Endodermal cell (in vitro differentiated cells): ENCODE results near the gene POLR3G. TPM values are rescaled to one million over a fixed set of nuclear protein-coding genes. Genes with fewer than 3 reads are reported as not detected.

ENCODE experiments used
- DNase-seq: peaks from one replicate; pipeline ENCODE4 v3.0.0-alpha.2; 2017
- H3K27ac ChIP-seq: 2 replicates; pipeline ENCODE4 v1.5.1; 2013; ENCODE audit warnings: mild to moderate bottlenecking, low read depth, low read length, moderate library complexity
- H3K27me3 ChIP-seq: 2 replicates; pipeline ENCODE4 v1.6.1; 2013; ENCODE audit warnings: mild to moderate bottlenecking, low read length, moderate library complexity; ENCODE audit not compliant: insufficient read depth, control insufficient read depth, poor library complexity, severe bottlenecking
- H3K36me3 ChIP-seq: 2 replicates; pipeline ENCODE4 v1.7.0; 2013; ENCODE audit warnings: mild to moderate bottlenecking, low read length, moderate library complexity; ENCODE audit not compliant: control insufficient read depth, insufficient read depth
- H3K4me1 ChIP-seq: one replicate; pipeline ENCODE4 v1.7.0; 2013; ENCODE audit warnings: low read length; ENCODE audit not compliant: control insufficient read depth, insufficient read depth
- H3K4me3 ChIP-seq: 2 replicates; pipeline ENCODE4 v1.5.1; 2013; ENCODE audit warnings: mild to moderate bottlenecking, low read length, moderate library complexity
- H3K9ac ChIP-seq: 2 replicates; pipeline ENCODE4 v1.6.1; 2013; ENCODE audit warnings: mild to moderate bottlenecking, low read length, moderate library complexity; ENCODE audit not compliant: poor library complexity, severe bottlenecking; ENCODE audit errors: extremely low read depth
- H3K9me3 ChIP-seq: 2 replicates; pipeline ENCODE4 v1.6.1; 2013; ENCODE audit warnings: mild to moderate bottlenecking, low read length, moderate library complexity; ENCODE audit not compliant: control insufficient read depth
- H3K27ac Mint-ChIP-seq: 2 replicates; pipeline ENCODE4 v1.8.0; 2020; ENCODE audit warnings: mixed read lengths
- H3K27me3 Mint-ChIP-seq: 2 replicates; pipeline ENCODE4 v1.8.0; 2021; ENCODE audit warnings: mild to moderate bottlenecking, mixed read lengths; ENCODE audit not compliant: insufficient read depth
- H3K36me3 Mint-ChIP-seq: 2 replicates; pipeline ENCODE4 v1.8.0; 2020; ENCODE audit warnings: low read depth, mixed read lengths
- H3K4me1 Mint-ChIP-seq: 2 replicates; pipeline ENCODE4 v1.8.0; 2020; ENCODE audit warnings: mixed read lengths
- H3K4me3 Mint-ChIP-seq: 2 replicates; pipeline ENCODE4 v1.8.0; 2020; ENCODE audit warnings: mild to moderate bottlenecking, moderate library complexity, mixed read lengths
- H3K9me3 Mint-ChIP-seq: 2 replicates; pipeline ENCODE4 v1.8.0; 2020; ENCODE audit warnings: mild to moderate bottlenecking, mixed read lengths
- WGBS, 2 experiments: methylation state at CpG; one replicate each; pipeline versions ENCODE4 v1.1.5 to v1.1.7; 2013; ENCODE audit warnings: missing lambda C conversion rate in 2 of 2, mixed read lengths in 1 of 2; ENCODE audit not compliant: insufficient coverage in 1 of 2, insufficient read length in 1 of 2; 5-methylcytosine and 5-hydroxymethylcytosine counted together
- total RNA-seq, 2 donors: library from RNA; stranded (reverse); fragmentation: NEBNext Ultra II Directional in 1 of 2; extraction: Animal tissue kit (Norgen Biotek cat#: 25700) in 1 of 2; gene quantifications; 2 replicates in 1 of 2; 3 replicates in 1 of 2; pipeline ENCODE4 v1.2.1, GENCODE V29; 2021
- TF ChIP-seq, protein P1 (sequence below): fragments of 200-600 bp; sonication (generic); conservative IDR thresholded peaks from 2 replicates; pipeline ENCODE4 v1.5.0; 2021; ENCODE audit warnings: antibody characterized with exemption, mild to moderate bottlenecking

The POLR3G gene
- total RNA-seq, 2 donors from 2014 or later = 6.3 to 16.4 TPM

DNA sequence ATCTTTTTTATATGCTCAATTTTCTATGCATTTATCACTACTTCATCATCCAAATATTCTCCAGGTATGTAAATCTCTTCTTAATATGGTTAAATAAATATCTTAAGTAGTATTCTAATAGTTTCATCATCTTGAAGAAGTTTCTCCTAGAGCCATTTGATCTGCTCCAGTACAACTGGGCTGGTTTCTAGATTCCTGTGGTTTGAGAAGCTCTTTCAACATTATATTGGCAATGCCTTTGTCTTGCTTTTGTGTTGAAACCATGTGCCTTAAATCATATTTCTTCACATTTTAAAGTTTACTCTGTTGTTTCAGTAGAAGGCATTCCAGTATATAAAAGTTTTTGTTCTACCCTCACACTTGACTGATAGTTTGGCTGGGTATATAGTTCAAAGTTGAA, 27.7 kb upstream of the POLR3G start:
- peaks cover 4% of the 10 kb centered on the region for H3K9me3 Mint-ChIP-seq
- H3K4me3 Mint-ChIP-seq = no peak overlapping the region
- H3K4me1 ChIP-seq = no peaks in the 10 kb centered on the region
- H3K4me3 ChIP-seq = no peak overlapping the region
- DNase-seq = no peak
- H3K9ac ChIP-seq = no peak overlapping the region
- H3K27me3 Mint-ChIP-seq = no peaks in the 10 kb centered on the region
- no peak overlapping the region for H3K27ac Mint-ChIP-seq
- H3K27ac ChIP-seq = no peak overlapping the region
- no peaks in the 10 kb centered on the region for H3K4me1 Mint-ChIP-seq
- H3K9me3 ChIP-seq = no peaks in the 10 kb centered on the region
- no peaks in the 10 kb centered on the region for H3K27me3 ChIP-seq
- H3K36me3 ChIP-seq = no peaks in the 10 kb centered on the region
- TF ChIP-seq, protein P1, sequence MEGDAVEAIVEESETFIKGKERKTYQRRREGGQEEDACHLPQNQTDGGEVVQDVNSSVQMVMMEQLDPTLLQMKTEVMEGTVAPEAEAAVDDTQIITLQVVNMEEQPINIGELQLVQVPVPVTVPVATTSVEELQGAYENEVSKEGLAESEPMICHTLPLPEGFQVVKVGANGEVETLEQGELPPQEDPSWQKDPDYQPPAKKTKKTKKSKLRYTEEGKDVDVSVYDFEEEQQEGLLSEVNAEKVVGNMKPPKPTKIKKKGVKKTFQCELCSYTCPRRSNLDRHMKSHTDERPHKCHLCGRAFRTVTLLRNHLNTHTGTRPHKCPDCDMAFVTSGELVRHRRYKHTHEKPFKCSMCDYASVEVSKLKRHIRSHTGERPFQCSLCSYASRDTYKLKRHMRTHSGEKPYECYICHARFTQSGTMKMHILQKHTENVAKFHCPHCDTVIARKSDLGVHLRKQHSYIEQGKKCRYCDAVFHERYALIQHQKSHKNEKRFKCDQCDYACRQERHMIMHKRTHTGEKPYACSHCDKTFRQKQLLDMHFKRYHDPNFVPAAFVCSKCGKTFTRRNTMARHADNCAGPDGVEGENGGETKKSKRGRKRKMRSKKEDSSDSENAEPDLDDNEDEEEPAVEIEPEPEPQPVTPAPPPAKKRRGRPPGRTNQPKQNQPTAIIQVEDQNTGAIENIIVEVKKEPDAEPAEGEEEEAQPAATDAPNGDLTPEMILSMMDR = no peak
- H3K36me3 Mint-ChIP-seq = no peaks in the 10 kb centered on the region

DNA sequence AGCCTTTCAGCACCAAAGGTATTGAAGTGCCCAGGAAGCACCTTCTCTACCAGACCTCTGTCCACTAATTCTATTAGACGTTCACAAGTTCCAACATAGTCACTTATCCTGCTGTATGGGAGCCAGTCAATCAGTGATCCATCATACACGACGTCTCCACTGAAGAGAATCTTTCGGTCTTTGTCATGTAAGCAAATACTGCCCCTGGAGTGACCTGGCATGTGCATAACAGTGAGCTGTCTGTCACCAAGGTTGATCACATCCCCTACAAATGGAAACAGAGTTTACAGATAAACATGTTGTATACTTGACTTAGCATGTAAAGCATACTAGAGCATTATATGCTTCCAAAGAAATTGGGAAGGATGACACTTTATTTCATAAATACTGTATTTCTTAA, 13.4 kb upstream of the POLR3G start:
- no peak overlapping the region for H3K4me3 Mint-ChIP-seq
- WGBS, 2 experiments = 25 to 49% methylated on average over 4 of the region's 4 CpGs
- Histone ChIP-seq H3K27me3 (no peaks in the 10 kb centered on the region), H3K4me3 (no peak overlapping the region), H3K4me1 (no peaks in the 10 kb centered on the region), H3K27ac (no peak overlapping the region), H3K9ac (no peak overlapping the region), H3K9me3 (no peaks in the 10 kb centered on the region), H3K36me3 (no peaks in the 10 kb centered on the region)
- no peak for DNase-seq
- peaks cover 3% of the 10 kb centered on the region for H3K4me1 Mint-ChIP-seq
- no peaks in the 10 kb centered on the region for H3K9me3 Mint-ChIP-seq
- no peak overlapping the region for H3K27ac Mint-ChIP-seq
- peaks cover 2% of the 10 kb centered on the region for H3K36me3 Mint-ChIP-seq
- TF ChIP-seq, protein P1 = no peak
- no peaks in the 10 kb centered on the region for H3K27me3 Mint-ChIP-seq

- no peak for DNase-seq
- 45 to 55% methylated on average over 9 of the region's 9 CpGs for WGBS, 2 experiments
- Histone ChIP-seq H3K9ac (no peak overlapping the region), H3K27me3 (no peaks in the 10 kb centered on the region), H3K4me1 (peaks cover 7% of the 10 kb centered on the region), H3K9me3 (no peaks in the 10 kb centered on the region), H3K4me3 (peak overlapping the region; percentile 89), H3K27ac (no peak overlapping the region), H3K36me3 (no peaks in the 10 kb centered on the region)
- TF ChIP-seq, protein P1 = no peak
- Mint-ChIP-seq H3K4me1 (peaks cover 43% of the 10 kb centered on the region), H3K27ac (peak overlapping the region; percentile 90), H3K4me3 (peak overlapping the region; percentile 85), H3K36me3 (peaks cover 11% of the 10 kb centered on the region), H3K9me3 (peaks cover 5% of the 10 kb centered on the region), H3K27me3 (no peaks in the 10 kb centered on the region)
These were observed 1.8 kb upstream of the POLR3G start for GRCh38 chr5:90472783-90473395.
